ENCODE results near the gene ACKR1.

Gene ACKR1

GRCh38 chr1:159187033-159187432 is 17.6 kb upstream of the ACKR1 start:
- in situ Hi-C loops (cut with HindIII; ENCODE audit: low sequenced_read_pairs), result no loop called here

DNA sequence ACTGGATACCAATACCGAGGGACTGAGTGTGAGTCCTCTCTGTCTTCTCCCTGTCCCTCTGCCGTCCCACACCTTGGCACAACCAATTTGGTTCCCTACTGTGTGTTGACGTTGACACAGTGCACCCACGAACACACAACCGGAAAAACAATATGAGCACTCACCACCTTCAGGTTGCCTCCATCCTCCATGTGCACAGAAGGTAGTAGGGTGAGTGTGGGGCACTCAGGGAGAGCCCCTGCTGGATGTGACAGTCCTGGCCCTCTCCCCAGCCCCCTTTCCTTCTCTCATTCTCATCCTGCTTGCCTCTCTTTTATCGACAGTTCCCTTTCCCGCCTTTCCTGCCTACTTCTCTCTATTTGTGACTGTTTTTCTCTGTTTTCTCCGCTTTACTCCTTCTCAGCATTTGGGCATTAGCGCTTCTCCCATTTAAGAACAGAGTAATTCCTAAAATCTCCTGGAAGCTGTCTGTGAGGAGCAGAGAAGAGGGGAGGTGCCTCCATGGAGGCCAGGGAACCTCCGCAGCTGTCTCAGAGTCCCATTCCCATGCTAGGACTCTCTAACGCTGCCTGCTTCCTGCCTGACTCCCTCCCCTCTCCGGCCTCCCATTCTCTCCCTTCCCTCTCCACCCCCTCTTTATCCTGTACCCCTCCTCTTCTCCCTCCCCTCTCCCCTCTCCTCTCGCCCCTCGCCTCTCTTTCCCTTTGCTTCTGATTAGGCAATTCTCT is 16.9 kb upstream of the ACKR1 start:
- in situ Hi-C loops (cut with HindIII; ENCODE audit: low sequenced_read_pairs), result no loop called here

- in situ Hi-C loops (cut with HindIII; ENCODE audit: low sequenced_read_pairs), result no loop called here
Observed at GRCh38 chr1:159188375-159188788, 16.3 kb upstream of the ACKR1 start.

- in situ Hi-C loops (cut with HindIII; ENCODE audit: low sequenced_read_pairs), result no loop called here
Observed at GRCh38 chr1:159190441-159190840, 14.2 kb upstream of the ACKR1 start.

DNA sequence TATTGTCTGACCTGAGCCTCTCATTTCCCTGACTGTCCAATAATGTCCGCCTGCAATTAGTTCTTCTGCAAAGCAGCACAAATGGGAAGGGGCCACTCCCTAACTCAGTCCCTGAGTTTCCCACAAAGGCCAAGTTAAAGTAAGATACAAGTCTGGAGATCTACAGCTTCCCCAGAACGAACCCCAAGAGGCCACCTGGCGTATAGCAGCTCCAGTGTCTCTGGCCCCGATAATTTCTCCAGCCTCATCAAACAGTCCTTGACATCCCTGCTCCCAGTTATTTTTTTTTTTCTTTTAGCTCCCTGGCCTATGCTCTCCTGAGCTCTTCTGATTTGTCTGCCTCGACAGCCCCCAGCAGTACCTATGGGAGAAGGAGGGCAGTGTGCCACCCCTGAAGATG is 8.1 kb upstream of the ACKR1 start:
- in situ Hi-C loops (cut with HindIII; ENCODE audit: low sequenced_read_pairs), result no loop called here

- in situ Hi-C loops (cut with HindIII; ENCODE audit: low sequenced_read_pairs), result no loop called here
Observed at GRCh38 chr1:159197561-159198557, 6.8 kb upstream of the ACKR1 start.

- in situ Hi-C loops (cut with HindIII; ENCODE audit: low sequenced_read_pairs), result loop anchor here (25.0 kb wide), 1 partner anchor 687 kb away; no protein-coding TSS in a partner anchor
Observed at GRCh38 chr1:159199901-159200300, 4.8 kb upstream of the ACKR1 start.

GRCh38 chr1:159200769-159201168 is 3.9 kb upstream of the ACKR1 start:
- in situ Hi-C loops (cut with HindIII; ENCODE audit: low sequenced_read_pairs), result loop anchor here (25.0 kb wide), 1 partner anchor 687 kb away; no protein-coding TSS in a partner anchor

DNA sequence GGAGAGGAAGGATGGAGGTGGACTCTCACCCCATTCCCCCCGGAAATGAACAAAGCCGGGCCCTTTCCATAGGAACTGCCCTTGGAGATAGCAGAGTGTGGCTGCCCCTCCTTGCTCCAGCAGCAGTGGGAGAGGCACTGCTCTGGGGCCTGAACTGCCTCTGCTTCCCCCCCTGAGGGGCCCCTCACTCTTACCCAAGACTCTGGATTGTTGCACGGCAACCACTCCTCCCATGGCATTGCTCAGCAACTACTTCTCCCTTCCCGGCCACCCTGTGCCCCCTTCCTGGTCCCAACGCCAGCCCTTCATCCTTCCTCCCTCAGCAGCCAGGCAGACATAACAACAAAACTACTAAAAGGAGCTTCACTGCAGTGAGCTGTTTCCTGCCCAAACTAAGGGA is 3.0 kb upstream of the ACKR1 start:
- in situ Hi-C loops (cut with HindIII; ENCODE audit: low sequenced_read_pairs), result loop anchor here (25.0 kb wide), 1 partner anchor 686 kb away; no protein-coding TSS in a partner anchor

DNA sequence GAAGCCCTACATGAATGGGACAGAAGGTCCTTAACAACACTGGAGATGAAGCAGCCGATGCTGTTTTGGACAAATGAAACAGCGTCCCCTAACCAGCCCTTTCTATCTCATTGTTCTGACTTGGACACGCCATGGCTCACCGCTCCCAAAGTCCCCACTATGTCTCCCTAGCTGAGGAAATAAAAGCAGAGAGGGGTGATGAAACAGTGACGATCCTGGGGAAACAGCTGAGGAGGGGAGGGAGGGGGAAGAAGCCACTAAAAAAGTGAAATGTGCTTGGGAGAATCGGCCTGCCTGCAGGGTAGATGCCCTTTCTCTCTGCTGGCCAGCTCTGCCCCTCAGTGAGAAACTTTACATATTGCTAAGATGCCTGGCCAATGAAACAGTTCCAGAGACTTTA is 1.1 kb upstream of the ACKR1 start:
- in situ Hi-C loops (cut with HindIII; ENCODE audit: low sequenced_read_pairs), result loop anchor here (25.0 kb wide), 1 partner anchor 684 kb away; no protein-coding TSS in a partner anchor

- in situ Hi-C loops (cut with HindIII; ENCODE audit: low sequenced_read_pairs), result loop anchor here (25.0 kb wide), 1 partner anchor 682 kb away; no protein-coding TSS in a partner anchor
Observed at GRCh38 chr1:159205225-159205624, 550 bp downstream of the ACKR1 start.

DNA sequence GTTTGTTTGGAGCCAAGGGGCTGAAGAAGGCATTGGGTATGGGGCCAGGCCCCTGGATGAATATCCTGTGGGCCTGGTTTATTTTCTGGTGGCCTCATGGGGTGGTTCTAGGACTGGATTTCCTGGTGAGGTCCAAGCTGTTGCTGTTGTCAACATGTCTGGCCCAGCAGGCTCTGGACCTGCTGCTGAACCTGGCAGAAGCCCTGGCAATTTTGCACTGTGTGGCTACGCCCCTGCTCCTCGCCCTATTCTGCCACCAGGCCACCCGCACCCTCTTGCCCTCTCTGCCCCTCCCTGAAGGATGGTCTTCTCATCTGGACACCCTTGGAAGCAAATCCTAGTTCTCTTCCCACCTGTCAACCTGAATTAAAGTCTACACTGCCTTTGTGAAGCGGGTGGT is 1.4 kb downstream of the ACKR1 start:
- in situ Hi-C loops (cut with HindIII; ENCODE audit: low sequenced_read_pairs), result loop anchor here (25.0 kb wide), 1 partner anchor 681 kb away; no protein-coding TSS in a partner anchor

- in situ Hi-C loops (cut with HindIII; ENCODE audit: low sequenced_read_pairs), result loop anchor here (25.0 kb wide), 1 partner anchor 680 kb away; no protein-coding TSS in a partner anchor
Observed at GRCh38 chr1:159207080-159207479, 2.4 kb downstream of the ACKR1 start.

- in situ Hi-C loops (cut with HindIII; ENCODE audit: low sequenced_read_pairs), result loop anchor here (25.0 kb wide), 1 partner anchor 680 kb away; no protein-coding TSS in a partner anchor
Observed at GRCh38 chr1:159207774-159208173, 3.1 kb downstream of the ACKR1 start.

DNA sequence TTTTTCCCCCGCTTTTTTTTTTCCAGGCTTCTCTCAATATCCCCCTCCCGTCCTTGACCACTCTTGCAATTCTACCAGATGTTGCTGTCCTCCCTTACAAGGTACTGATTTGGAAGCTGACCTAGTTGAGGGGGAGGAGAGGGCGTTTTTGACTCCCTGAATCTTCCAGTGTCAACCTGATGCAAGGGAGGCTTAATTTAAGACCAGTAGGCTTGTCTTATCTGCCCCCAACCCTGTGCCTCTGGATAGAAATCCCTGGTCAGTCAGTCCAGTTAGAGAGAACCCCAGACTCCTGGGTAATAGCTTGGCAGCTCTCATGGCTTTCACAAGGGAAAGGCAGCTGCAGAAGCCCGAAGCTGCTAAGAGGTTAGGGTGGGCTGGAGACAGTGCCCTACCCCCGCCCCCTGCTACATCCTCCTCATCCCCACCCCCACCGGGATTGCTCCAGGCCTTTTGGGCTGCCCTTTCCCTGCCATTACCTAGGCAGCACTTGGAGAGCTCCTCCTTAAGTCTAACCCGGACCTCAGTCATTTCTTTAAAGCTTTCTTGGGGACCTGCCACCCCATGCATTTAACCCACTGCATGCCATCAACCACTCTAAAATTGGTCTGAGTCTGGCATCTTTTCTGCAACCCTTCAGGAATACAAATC is 3.6 kb downstream of the ACKR1 start:
- in situ Hi-C loops (cut with HindIII; ENCODE audit: low sequenced_read_pairs), result loop anchor here (25.0 kb wide), 1 partner anchor 679 kb away; no protein-coding TSS in a partner anchor

GRCh38 chr1:159209061-159209460 is 4.4 kb downstream of the ACKR1 start:
- in situ Hi-C loops (cut with HindIII; ENCODE audit: low sequenced_read_pairs), result loop anchor here (25.0 kb wide), 1 partner anchor 678 kb away; no protein-coding TSS in a partner anchor

DNA sequence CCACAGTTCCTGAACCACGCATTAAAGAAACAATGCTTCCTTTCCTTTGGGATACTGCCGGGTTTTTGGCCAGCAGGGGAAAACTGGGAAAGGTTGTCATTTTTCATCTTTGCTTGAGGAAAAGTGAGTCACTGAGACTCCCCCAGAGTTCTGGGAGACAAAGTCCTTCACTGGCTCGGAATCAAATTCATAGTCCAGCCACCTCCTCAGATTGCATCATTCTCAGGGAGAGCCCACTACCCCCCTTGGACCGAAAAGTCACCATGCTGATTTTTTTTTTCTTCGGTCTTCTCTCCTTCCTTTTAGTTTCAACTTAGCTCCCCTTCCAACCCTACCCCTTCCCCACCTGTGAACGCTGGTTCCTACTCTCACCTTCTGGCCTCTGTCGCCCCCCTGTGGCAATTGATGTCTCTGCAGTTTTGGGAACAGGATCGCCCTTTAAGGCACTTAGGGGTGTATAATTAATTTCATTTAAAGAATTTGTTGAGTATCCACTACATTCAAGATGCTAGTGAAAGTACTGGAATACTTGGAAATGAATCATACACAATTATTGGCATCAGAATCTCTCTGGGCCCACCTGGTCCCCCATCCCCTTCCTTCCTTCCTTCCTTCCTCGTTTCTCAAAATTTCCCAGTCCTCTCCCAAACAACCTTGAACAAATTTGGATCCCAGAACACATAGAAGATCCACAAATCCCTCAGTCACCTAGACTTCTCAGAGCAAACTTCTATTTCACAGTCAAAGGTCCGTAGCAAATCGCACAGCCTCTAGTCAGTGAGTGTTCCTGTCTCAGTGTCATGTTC is 6.9 kb downstream of the ACKR1 start:
- in situ Hi-C loops (cut with HindIII; ENCODE audit: low sequenced_read_pairs), result loop anchor here (25.0 kb wide), 1 partner anchor 676 kb away; no protein-coding TSS in a partner anchor

DNA sequence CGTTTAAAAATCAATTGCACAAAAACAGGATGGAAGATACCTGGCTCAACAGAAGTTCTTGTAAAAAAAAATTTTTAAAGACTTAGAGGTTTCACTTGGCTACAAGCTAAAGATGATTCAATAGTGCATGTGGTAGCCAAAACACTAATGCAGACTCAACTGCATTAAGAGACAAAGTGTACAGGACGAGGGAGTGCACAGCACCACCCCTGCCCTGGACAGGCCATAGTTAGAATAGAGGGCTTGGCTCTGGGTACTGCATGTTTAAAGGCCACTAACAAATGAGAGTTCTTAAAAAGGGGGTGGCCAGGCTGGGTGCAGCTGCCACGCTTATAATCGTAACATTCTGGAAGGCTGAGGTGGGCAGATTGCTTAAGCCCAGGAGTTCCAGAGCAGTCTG is 7.9 kb downstream of the ACKR1 start:
- in situ Hi-C loops (cut with HindIII; ENCODE audit: low sequenced_read_pairs), result loop anchor here (25.0 kb wide), 1 partner anchor 675 kb away; no protein-coding TSS in a partner anchor

DNA sequence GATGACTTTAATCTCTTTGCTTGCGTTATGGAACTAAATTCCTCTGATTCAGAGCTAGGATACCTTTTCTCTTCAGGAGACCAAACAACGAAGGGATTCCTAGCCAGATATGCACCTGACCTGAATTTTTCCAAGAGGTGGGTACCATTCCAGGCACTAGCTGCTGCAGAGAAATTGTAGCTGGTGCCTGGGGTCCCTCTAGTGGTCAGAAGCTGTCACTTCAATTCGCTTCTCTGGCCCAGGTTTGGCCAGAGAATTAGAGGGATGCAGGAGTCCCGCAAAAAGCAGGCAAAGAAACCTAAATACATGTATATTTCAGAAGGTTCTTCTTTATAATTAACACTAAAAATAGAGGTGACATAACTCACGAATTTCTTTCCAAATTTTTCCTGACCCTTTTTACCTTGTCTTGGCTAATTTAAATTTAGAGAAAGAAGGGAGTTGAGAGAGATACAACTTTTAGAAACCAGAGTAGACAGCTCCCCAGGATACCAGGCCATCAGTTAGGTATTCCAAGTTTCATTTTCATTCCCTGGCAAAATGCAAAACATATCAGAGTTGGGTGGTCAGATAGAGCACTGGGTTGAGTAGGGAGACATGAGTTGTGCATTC is 9.6 kb downstream of the ACKR1 start:
- in situ Hi-C loops (cut with HindIII; ENCODE audit: low sequenced_read_pairs), result loop anchor here (25.0 kb wide), 1 partner anchor 673 kb away; no protein-coding TSS in a partner anchor
